ENCODE results near the gene DSCAML1. TPM values are rescaled to one million over a fixed set of nuclear protein-coding genes. Genes with fewer than 3 reads are reported as not detected.

DSCAML1 gene
- total and polyA plus RNA-seq, 2 of the 8 experiments (the other 6 are each of a cell fraction or from before 2014, with no cell fraction given), result 0.19 to 0.24 TPM

DNA sequence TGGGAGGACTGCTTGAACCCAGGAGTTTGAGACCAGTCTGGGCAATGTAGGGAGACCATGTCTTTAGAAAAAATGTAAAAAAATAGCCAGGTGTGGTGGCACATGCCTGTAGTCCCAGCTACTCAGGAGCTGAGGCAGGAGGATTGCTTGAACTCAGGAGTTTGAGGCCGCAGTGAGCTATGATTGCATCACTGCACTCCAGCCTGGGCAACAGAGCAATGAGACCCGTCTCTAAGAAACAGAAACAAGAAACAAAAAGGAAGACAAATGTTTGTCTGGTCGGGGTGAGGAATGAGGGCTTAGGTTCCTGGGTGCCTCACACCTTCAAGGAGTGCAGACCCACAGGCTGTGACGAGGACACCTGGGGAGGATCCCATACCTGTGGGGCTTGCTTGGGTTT, 277.4 kb downstream of the DSCAML1 start:
- no peaks in the 10 kb centered on the region for H3K23me2 ChIP-seq (ENCODE audit: low read depth, low read length)
- no peak overlapping the region for H4K91ac ChIP-seq (replicated peaks; ENCODE audit: insufficient read length, low read length)
- H2BK12ac ChIP-seq (ENCODE audit: low read depth, low read length), result no peak overlapping the region
- H3K4me3 ChIP-seq (ENCODE audit: extremely low read depth in 1 of 4, insufficient read depth in 2 of 4, low read depth in 3 of 4, low read length in 4 of 4), result no peak overlapping the region
- peaks cover 0 to 3% (median 0%) of the 10 kb centered on the region in 4 experiments; a peak in 2 of 7 replicates for H3K4me1 ChIP-seq (replicated peaks in 1 of 4; ENCODE audit: control insufficient read depth in 3 of 4, insufficient read depth in 4 of 4, low read length in 3 of 4)
- no peak overlapping the region for H3K9ac ChIP-seq (replicated peaks in 1 of 4; ENCODE audit: extremely low read depth in 1 of 4, low read depth in 3 of 4, low read length in 3 of 4)
- no peak for DNase-seq (ENCODE audit: low read depth in 1 of 2, low spot score in 2 of 2)
- no peak overlapping the region for H4K5ac ChIP-seq (ENCODE audit: insufficient read length, low read depth, low read length)
- no peaks in the 10 kb centered on the region for H3K27me3 ChIP-seq (replicated peaks in 1 of 4; ENCODE audit: control insufficient read depth in 3 of 4, extremely low read depth in 1 of 4, insufficient read depth in 3 of 4, low read length in 3 of 4)
- H3K79me1 ChIP-seq (ENCODE audit: low read depth, low read length), result no peaks in the 10 kb centered on the region
- TF ChIP-seq EZH2 (IDR thresholded peaks at IDR 0.05; ENCODE audit: low read depth, low read length, severe bottlenecking) (no peak), CEBPB (IDR thresholded peaks at IDR 0.05; ENCODE audit: low read depth, low read length) (peak; percentile 26; the same call in 1 of the 2 replicates), KDM5A (IDR thresholded peaks at IDR 0.05; ENCODE audit: low read length) (no peak), KDM4A (IDR thresholded peaks at IDR 0.05; ENCODE audit: low read depth, low read length, severe bottlenecking) (no peak)
- no peaks in the 10 kb centered on the region for H3K36me3 ChIP-seq (ENCODE audit: control insufficient read depth in 2 of 4, insufficient read depth in 4 of 4, low read length in 3 of 4)
- no peaks in the 10 kb centered on the region for H4K20me1 ChIP-seq (replicated peaks in 1 of 2; ENCODE audit: control insufficient read depth in 1 of 2, insufficient read depth in 2 of 2, low read length in 2 of 2)
- WGBS, 2 experiments (ENCODE audit: extremely low coverage in 1 of 2, insufficient coverage in 1 of 2, insufficient read length in 1 of 2, insufficient replicate concordance in 2 of 2, low coverage in 1 of 2, low lambda C conversion rate in 2 of 2, missing lambda C conversion rate in 1 of 2), result 84% methylated on average over 4 of the region's 4 CpGs; no CpG with 5 or more reads in 1 of the 2 experiments
- H3K23ac ChIP-seq (ENCODE audit: insufficient read length), result no peak overlapping the region
- H2AK5ac ChIP-seq (ENCODE audit: low read depth, low read length), result no peak overlapping the region
- H3K9me3 ChIP-seq (ENCODE audit: insufficient read depth in 2 of 2, low read depth in 1 of 2, low read length in 1 of 2), result no peaks in the 10 kb centered on the region
- no peak overlapping the region for H4K8ac ChIP-seq (ENCODE audit: extremely low read depth, insufficient read depth, low read length)
- no peak overlapping the region for H2BK15ac ChIP-seq (ENCODE audit: low read length)
- no peak overlapping the region for H3K27ac ChIP-seq (ENCODE audit: low read depth, low read length)
- H3K4ac ChIP-seq (replicated peaks; ENCODE audit: insufficient read length, low read depth, low read length), result no peak overlapping the region
- H3K4me2 ChIP-seq (ENCODE audit: insufficient read depth in 1 of 2, low read depth in 2 of 2, low read length in 2 of 2), result no peak overlapping the region
- no peak for FAIRE-seq
- H2BK5ac ChIP-seq (ENCODE audit: low read depth, low read length), result no peak overlapping the region
- no peak overlapping the region; the same call in 1 of the 2 replicates for H3K18ac ChIP-seq (ENCODE audit: extremely low read depth, low read length)
- no peak overlapping the region for H2AFZ ChIP-seq (ENCODE audit: low read length)
- H2BK120ac ChIP-seq (replicated peaks; ENCODE audit: low read depth, low read length), result no peak overlapping the region
- ChIA-PET CTCF (ENCODE audit: partially characterized antibody) (interaction anchor here (1.0 to 3.3 kb wide), 4 partner anchors 9 to 93 kb away, joined by 3 to 14 read pairs (median 4); no protein-coding TSS in a partner anchor), POLR2A (ENCODE audit: partially characterized antibody) (interaction anchor here (0.6 kb wide), 1 partner anchor 606 kb away, joined by 3 read pairs; no protein-coding TSS in a partner anchor)
- H3K56ac ChIP-seq (replicated peaks; ENCODE audit: insufficient read length, low read depth, low read length), result no peak overlapping the region
- H2BK20ac ChIP-seq (ENCODE audit: low read length), result no peak overlapping the region
- H3K14ac ChIP-seq (ENCODE audit: insufficient read length), result no peak overlapping the region
- H3K79me2 ChIP-seq (ENCODE audit: control insufficient read depth in 1 of 2, insufficient read depth in 2 of 2, low read length in 2 of 2), result no peaks in the 10 kb centered on the region

Data from H1 (cell line).